HG02610 (cell line): ENCODE measurements around the gene PWWP2A.

ENCODE experiments used
- ATAC-seq: cut with Tn5 transposase; IDR thresholded peaks from one replicate; pipeline ENCODE4 v1.9.1; 2021; ENCODE audit warnings: mild to moderate bottlenecking, moderate library complexity; ENCODE audit not compliant: unreplicated experiment

The PWWP2A gene

DNA sequence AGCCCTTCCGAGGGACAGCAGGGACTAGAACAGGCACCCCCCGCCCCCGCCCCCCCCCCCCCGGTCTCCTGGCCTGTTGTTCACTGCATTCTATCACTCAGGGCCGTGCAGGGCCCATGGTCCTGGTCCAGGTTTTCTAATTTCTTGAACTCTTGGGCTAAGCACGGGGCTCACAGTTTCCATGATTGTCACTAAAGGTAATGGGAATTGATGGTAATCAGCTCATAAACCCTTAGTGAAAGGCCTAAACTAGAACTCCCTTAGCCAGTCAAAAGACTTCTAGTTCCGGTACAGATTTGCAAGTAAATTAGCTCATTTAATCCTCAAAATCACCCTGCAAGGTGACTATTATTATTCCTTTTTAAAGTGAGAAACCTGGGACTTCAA is 14.7 kb upstream of the PWWP2A start:
- no peak for ATAC-seq

DNA sequence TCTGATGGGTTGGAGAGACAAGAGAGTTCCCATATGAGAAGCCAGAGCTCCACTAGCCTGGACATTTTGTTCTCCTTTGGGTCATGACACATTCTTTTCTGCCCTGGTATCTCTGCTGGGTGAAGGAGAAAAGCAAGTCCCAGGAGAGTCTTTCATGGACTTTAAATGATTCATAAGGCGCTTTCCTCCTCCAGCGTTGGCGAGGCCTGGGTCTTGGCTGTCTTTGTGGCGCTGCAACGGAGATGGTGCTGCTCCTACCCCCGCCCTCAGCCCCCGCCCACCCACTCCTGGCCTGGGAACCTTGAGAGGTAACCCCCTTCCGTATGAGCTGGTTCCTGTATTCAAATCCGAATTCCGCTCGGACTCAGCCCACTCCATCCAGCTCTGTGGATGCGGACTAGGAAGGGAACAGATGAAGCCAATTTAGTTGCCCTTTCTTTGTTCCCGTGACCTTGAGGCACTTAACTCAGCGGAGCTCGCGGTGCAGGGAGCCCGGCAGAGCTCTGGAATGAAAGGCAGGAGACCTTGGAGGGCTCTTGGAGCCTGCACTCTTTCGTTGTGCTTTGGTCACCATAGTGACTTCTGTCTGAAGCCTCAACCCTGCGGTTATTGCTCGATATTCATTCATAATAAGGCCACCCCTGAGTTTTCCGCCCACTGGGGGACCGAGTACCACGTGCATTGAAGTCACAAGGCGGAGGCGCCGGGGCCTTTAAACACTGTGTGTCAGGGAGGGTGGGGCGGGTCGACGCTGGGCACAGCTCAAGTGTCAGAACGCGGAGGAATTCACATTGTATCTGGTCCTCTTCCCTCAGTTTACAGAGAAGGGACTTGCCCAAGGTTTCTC is 14.0 kb upstream of the PWWP2A start:
- no peak for ATAC-seq

DNA sequence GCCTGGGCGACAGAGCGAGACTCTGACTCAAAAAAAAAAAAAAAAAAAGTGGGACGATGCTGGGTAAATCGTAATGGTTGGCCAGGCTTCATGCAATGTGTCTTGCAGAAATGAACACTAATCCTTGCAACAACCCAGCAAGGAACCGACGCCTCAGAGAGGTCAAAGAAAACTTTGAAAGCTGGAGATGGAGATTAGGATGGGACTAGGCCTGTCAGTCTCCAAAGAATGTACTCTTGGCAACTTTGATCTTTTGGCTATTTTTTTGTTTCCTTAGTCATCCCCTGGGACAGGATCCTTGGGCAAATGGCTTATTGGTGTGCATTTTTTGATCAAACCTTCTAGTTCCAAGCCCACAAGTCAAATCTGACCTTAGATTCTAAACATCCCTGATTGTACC is 10.6 kb upstream of the PWWP2A start:
- no peak for ATAC-seq

DNA sequence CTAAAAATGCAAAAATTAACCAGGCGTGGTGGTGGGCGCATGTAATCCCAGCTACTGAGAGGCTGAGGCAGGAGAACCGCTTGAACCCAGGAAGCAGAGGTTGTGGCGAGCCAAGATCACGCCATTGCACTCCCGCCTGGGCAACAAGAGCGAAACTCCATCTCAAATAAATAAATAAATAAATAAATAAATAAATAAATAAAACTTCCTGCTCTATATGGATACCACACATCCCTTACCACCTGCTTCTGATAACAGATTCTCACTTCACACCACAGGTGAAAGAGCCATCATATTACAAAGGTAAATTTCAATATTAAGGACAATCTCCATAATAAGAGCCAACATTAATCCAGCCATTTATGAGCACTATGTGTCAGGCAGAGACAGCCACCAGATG is 9.4 kb upstream of the PWWP2A start:
- ATAC-seq = no peak

DNA sequence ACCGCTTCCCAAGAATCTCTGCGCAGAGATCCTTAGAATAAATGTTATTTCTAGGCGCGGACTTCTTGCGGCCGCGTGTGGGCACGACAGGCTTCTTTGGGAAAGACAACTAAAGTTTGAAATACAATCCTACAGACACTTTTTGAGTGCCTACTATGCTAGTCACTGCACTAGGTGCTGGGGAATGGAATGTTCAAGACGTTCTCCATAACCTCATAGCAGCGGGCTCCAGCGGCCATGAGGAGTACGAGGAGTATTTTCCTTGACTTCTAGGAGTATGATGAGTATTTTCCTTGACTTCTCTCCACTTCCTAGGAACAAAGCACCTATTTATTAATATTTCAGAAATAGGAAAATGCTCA is 636 bp upstream of the PWWP2A start:
- peak; percentile 6 for ATAC-seq

DNA sequence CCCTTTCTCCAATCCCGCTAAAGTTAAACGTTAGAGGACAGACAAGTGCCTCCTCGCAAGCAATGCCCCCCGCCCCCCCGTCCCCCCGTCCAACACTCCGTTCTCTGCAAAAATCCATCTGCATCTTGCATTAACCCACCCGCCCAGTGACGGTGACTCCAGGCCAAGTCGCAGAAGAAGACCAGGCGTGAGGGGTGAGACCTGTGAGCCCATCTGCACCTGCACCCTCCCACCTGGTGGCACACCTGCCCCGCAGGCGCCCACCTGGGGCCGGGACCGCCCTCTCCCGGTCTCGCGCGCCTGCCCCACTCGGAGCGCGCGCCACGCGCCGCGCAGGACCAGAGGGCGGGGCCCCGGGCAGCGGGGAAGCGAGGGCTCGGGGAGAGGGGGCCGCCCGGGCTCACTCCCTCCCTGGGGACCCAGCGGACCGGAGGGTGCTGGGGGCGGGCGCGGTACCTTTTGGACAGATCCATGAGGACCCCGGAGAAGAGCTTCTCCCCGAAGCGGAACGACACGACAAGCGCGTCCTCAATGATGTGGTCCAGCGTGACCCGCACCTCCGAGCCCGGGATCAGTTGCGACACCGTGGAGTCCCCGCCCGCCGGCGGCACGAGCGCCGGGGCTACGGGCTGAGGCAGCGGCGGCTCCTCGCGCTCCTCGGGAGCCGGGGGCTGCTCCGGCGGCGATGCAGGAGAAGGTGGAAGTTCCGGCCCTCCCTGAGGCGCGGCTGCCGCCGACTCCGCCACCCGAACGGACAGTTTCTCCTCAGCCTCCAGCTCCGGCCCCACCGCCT is 705 bp downstream of the PWWP2A start:
- ATAC-seq = peak; percentile 19

DNA sequence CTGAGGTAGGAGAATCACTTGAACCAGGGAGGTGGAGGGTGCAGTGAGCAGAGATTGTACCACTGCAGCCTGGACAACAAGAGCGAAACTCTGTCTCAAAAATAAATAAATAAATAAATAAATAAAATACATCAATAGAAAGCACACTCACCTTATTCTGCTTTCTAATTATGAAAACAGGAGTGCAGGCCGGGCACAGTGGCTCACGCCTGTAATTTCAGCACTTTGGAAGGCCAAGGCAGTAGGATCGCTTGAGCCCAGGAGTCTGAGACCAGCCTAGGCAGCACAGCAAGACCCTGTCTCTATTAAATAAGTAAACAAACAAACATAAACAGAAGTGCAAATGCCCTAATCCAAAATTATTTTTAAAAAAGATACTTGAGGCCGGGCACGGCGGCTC is 2.3 kb downstream of the PWWP2A start:
- no peak for ATAC-seq

DNA sequence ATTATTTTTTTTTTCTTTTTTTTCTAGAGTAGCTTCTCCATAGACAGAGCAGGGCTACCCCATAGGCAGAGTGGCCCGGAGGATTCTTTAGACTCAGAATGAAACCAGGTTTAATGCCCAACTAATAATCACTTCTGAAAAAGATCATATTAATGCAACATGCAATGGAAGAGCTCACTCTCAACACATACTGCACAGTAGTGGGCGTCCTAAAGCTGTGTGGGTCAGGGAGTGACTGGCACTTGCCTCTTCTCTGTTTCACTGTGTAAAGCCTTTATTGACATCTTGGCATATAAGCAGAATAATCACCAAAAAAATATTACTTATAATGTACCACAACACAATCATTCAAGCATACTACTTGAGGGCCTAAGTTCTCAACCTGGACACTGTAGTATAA is 11.1 kb downstream of the PWWP2A start:
- no peak for ATAC-seq

DNA sequence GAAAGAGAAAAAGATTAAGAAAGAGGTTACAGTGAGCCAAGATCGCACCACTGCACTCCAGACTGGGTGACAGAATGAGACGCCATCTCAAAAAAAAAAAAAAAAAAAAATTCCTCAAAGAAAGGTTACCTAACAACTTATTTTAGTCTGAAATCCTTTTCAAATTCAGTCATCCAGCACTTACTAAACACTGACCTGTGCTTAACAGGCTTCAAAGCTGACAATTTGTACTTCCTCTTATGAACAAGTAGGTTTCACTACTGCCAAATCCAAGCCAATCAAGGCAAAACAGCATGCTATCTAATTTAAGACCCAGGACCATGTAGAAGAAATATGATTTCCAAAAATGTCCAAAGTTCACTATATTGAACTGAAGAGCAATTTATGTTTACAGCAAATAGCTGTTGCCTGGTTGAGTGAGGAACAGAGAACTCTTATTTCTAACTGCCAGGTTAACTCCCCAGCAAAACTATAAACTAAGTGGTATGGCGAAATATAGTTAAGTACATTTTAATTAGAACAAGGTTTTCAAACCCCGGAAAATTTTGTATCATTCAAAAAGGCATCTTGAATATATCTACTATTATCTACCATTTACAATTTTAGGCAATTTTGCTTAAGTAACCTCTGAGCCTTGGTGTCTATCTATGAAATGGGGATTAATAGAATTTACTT is 13.4 kb downstream of the PWWP2A start:
- peak; percentile 91 for ATAC-seq

DNA sequence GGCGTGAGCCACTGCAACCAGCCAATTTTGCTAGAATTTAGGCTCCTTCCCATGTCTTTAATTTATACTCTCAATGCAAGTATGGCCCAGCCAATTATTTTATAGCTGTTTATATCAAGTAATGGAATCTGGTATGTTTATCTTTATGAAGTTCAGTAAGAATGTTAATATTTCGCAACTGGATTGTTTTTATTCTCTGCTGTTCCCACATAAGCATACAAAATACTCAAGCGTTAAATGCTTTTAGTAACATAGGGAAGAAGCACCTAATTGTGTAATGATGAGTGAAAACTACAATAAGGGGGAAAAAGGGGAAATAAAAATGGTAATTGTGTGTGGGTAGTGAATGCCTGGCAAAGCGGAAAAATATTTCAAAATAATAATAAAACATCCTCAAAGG is 21.3 kb downstream of the PWWP2A start:
- no peak for ATAC-seq

DNA sequence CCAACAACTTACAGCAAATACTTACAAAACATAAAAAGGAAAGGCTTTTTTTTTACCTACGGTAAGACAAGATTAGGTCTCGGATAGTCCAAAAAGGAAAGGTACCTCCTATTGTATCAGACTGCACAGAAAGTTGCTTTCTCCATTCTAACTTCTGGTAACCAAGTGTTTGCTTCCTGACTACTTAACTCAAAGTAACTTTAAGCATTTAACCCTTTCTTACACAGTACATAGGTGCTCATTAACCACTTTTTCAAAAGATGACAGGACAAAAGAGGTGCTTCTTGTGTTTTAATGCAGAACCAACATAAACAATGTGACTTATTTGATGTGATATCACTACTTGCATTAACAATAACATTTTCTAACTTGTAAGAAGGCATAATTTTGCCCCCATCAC is 23.1 kb downstream of the PWWP2A start:
- ATAC-seq = no peak

DNA sequence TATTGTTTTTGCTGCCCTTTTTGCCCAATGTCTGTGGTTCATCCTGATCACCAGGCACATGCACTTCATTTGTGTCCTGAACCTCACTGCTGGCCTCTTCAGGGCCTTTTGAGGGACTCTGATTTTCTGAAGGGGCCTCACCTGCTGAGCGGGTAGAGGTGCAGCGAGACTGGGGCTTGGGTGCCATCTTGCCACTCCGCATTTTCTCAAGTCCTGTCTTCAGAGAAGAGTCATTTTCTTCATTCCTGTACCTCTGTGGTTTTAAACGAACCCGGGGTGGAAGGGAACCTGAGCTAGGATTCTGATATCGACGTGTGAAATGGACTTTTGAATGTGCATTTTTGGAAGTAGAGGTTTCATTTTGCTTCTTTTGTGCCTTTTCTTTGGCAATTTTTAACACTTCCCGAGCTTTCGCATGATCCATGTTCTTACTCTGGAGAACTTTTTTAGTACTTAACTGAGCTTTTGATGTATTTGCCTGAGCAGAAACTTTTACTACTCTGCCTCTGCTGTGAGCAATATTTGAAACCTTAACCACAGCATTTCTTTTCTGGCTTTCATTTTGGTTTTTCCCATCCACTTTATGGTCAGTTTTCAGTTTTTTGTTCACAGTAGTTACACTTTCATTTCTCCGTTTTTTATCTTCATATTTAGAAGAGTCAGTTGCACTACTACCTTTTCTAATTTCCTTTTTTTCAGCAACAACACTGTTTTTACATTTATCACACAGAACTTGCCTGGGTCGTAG is 26.1 kb downstream of the PWWP2A start:
- ATAC-seq = peak; percentile 74

DNA sequence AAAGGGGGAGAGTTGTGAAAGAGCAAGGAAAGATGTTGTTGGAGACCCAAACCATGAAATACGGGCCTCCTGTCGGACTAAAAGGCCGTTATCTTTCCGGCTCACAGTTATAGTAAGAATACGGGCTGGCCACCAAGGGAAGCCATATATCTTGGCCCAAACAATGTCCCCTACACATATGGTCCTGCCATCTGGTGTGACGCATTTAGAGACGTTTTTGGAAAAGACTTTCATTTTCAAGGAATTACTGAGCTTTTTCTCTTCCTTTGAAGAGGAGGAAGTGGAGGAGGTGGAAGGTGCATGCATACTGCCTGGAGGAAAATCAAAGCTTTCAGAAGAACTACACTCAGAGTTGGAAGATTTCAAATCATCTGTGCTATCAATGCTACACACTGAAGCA is 26.7 kb downstream of the PWWP2A start:
- no peak for ATAC-seq

DNA sequence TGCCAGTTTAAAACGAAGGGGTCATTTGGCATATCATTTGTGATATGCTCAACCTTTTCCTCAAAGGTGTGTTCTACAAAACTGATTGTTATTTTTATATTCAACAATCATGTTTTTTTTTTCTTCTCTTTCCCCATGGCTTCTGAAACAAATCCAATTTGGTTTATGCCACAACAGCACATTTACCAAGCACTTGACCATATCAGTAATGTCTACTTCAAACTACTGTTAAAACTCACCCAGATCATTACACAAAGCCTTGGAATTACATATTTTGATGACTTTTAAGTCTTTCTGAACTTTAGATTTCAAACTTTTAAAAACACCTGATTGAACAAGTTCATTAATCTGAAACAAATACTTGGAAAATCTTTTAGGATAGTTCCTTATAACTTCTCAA is 29.2 kb downstream of the PWWP2A start:
- no peak for ATAC-seq

DNA sequence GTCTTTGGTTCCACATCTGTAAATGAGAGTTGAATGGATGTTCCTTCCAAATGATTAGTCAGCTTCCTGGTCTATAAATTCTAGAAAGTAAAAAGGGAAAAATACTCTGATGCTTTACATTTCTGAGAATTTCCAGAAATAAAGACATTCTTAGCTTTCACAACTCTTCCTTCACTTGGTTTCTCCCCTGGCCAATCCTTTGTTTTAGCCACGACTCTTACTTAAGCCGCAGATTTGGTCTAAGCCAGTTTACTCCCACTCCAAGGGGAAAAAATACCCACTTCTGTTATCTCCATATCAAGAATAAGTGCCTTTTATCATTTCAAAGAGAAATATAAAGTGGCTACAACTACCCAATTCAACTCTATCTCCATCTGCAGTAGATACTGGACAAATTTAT is 29.7 kb downstream of the PWWP2A start:
- no peak for ATAC-seq

DNA sequence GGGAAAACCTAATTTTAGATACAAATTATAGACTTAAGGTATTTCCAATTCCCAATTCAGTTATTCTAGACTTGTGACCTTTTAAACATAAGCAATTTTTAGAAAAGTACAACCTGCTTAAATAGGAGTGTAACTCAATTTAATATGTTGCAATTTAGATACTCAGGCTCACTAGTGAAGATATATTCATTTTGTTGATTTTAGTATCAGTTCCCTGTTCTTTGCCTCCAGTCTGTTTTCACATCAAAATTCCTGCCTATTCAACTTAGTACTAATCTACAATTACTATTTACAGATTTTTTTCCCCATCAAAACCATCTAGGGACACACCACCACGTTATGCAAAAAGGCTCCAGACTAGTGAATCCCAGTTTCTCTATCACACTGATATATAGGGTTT is 30.4 kb downstream of the PWWP2A start:
- ATAC-seq = no peak

DNA sequence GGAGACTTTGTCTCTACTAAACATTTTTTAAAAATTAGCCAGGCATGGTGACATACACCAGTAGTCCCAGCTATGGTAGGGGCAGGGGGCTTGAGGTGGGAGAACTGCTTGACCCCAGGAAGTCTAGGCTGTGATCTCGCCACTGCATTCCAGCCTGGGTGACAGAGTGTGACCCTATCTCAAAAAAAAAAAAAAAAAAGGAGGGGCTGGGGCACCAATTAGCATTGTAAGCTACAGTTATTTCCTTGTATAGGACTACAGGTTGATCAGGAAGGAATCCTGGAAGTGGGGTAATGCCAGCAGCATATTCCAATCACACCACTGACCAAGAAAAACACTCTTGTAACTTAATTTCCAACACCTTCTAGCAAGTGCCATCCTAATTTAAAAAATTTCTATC is 32.1 kb downstream of the PWWP2A start:
- no peak for ATAC-seq

DNA sequence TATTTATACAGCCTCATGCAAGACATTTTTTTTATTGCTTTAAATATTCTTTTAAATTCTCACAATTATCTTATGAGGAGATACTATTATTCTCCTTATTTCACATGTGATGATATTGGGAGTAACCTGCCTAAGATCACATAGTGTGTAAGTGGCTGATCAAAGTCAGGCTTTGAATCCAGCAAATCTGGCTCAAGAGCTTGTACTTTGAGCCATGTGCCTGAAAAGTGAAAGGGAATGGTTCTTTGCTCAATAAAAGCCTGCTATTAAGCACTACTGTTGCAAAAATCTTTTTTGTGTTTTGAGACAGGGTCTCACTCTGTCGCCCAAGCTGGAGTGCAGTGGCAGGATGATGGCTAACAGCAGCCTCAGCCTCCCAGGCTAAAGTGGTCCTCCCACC is 35.1 kb downstream of the PWWP2A start:
- ATAC-seq = no peak

DNA sequence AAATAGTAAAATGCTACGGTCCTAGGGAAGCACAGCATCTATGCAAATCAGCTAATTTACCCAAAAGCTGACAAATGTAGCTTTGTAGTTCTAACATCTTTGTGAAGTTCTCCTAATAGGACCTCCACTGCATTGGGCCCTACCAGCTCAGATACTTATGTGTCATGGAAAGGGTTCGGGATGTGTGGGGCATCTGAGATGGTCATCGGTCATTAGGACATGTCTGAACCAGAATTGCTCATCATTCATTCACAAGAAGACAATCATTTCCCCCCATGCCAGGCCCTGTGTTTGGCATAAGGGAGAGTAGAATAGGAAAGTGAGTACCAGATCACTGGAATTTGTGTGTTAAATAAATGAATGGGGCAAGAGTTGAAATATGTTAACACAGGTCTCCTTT is 35.7 kb downstream of the PWWP2A start:
- ATAC-seq = no peak

DNA sequence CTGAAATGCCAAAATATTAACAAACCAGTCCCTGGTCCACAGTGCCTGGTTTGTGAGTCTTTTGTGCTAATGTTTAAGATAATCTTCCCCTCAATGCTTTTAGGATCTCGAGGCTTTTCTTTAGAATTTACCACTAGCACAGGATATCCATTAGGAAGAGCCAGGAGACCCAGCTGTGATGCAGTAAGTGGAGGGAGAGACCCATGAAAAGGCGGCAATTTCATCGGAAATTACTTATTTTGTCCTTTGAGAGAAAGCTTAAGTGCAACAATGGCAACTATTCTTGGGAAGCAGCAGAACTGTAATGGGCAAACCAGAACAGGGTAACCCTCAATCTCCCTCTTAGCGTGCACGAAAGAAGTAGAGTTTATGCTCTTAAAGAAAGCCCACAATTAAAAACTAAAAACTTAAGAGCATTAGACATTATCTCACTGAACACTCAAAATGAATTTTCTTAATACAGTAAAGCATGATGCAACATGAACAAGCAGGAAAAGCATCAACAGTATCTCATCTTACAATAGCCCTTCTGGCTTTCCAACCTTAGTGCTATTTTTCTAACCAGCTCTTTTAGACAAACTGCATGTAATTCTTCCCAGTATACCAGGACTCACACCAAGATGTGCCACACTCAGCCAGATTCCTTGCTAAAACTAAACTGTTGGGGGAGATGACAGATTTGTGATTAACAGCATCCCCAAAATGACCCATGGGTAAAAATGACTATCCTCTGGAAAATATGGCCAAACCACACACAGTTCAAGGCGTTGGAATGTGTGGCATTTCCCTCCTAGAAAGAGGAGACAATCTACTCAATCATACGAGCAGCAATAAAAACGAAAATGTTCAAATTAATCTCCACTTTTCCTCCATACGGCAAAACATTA is 36.4 kb downstream of the PWWP2A start:
- no peak for ATAC-seq
